ENCODE data around the gene ATE1. TPM values are rescaled to one million over a fixed set of nuclear protein-coding genes. Genes with fewer than 3 reads are reported as not detected.
A peak's percentile ranks its signal among the peaks of the same experiment; 100 is the strongest.

ATE1 gene
- total RNA-seq, 1 donor from 2014 or later, result 35.4 TPM

GRCh38 chr10:121739114-121739513, 188.7 kb downstream of the ATE1 start:
- Mint-ChIP-seq H3K9me3 (no peaks in the 10 kb centered on the region), H3K36me3 (peaks cover 10% of the 10 kb centered on the region), H3K27ac (no peak overlapping the region), H3K27me3 (no peaks in the 10 kb centered on the region), H3K4me1 (ENCODE audit: unreplicated experiment) (peaks cover 35% of the 10 kb centered on the region), H3K4me3 (no peak overlapping the region)
- no peak for DNase-seq (ENCODE audit: extremely low spot score, unreplicated experiment)
- no peak for TF ChIP-seq CTCF (conservative IDR thresholded peaks at IDR 0.05)

GRCh38 chr10:121736315-121737130, 191.3 kb downstream of the ATE1 start:
- no peak overlapping the region for H3K27ac Mint-ChIP-seq
- peaks cover 36% of the 10 kb centered on the region for H3K4me1 Mint-ChIP-seq (ENCODE audit: unreplicated experiment)
- H3K27me3 Mint-ChIP-seq, result peaks cover 3% of the 10 kb centered on the region
- TF ChIP-seq CTCF (conservative IDR thresholded peaks at IDR 0.05), result no peak
- H3K36me3 Mint-ChIP-seq, result peaks cover 4% of the 10 kb centered on the region
- no peak for DNase-seq (ENCODE audit: extremely low spot score, unreplicated experiment)
- no peak overlapping the region for H3K4me3 Mint-ChIP-seq
- H3K9me3 Mint-ChIP-seq, result no peaks in the 10 kb centered on the region

GRCh38 chr10:121735263-121735662, 192.6 kb downstream of the ATE1 start:
- no peak for DNase-seq (ENCODE audit: extremely low spot score, unreplicated experiment)
- Mint-ChIP-seq H3K36me3 (no peaks in the 10 kb centered on the region), H3K4me3 (no peak overlapping the region), H3K9me3 (no peaks in the 10 kb centered on the region), H3K27ac (no peak overlapping the region), H3K27me3 (peaks cover 3% of the 10 kb centered on the region), H3K4me1 (ENCODE audit: unreplicated experiment) (peaks cover 33% of the 10 kb centered on the region)
- TF ChIP-seq CTCF (conservative IDR thresholded peaks at IDR 0.05), result no peak

- no peak overlapping the region for H3K27ac Mint-ChIP-seq
- no peak for DNase-seq (ENCODE audit: extremely low spot score, unreplicated experiment)
- peaks cover 3% of the 10 kb centered on the region for H3K27me3 Mint-ChIP-seq
- TF ChIP-seq CTCF (conservative IDR thresholded peaks at IDR 0.05), result peak; percentile 86
- no peaks in the 10 kb centered on the region for H3K9me3 Mint-ChIP-seq
- peaks cover 33% of the 10 kb centered on the region for H3K4me1 Mint-ChIP-seq (ENCODE audit: unreplicated experiment)
- no peaks in the 10 kb centered on the region for H3K36me3 Mint-ChIP-seq
- H3K4me3 Mint-ChIP-seq, result no peak overlapping the region
Observed at GRCh38 chr10:121734589-121735045, 193.2 kb downstream of the ATE1 start.

GRCh38 chr10:121732656-121733445, 195.0 kb downstream of the ATE1 start:
- no peak for DNase-seq (ENCODE audit: extremely low spot score, unreplicated experiment)
- TF ChIP-seq CTCF (conservative IDR thresholded peaks at IDR 0.05), result no peak
- no peaks in the 10 kb centered on the region for H3K36me3 Mint-ChIP-seq
- no peak overlapping the region for H3K27ac Mint-ChIP-seq
- no peak overlapping the region for H3K4me3 Mint-ChIP-seq
- H3K9me3 Mint-ChIP-seq, result no peaks in the 10 kb centered on the region
- peaks cover 33% of the 10 kb centered on the region for H3K4me1 Mint-ChIP-seq (ENCODE audit: unreplicated experiment)
- H3K27me3 Mint-ChIP-seq, result peaks cover 3% of the 10 kb centered on the region
